ENCODE measurements around the gene TMEM108.

Gene TMEM108

DNA sequence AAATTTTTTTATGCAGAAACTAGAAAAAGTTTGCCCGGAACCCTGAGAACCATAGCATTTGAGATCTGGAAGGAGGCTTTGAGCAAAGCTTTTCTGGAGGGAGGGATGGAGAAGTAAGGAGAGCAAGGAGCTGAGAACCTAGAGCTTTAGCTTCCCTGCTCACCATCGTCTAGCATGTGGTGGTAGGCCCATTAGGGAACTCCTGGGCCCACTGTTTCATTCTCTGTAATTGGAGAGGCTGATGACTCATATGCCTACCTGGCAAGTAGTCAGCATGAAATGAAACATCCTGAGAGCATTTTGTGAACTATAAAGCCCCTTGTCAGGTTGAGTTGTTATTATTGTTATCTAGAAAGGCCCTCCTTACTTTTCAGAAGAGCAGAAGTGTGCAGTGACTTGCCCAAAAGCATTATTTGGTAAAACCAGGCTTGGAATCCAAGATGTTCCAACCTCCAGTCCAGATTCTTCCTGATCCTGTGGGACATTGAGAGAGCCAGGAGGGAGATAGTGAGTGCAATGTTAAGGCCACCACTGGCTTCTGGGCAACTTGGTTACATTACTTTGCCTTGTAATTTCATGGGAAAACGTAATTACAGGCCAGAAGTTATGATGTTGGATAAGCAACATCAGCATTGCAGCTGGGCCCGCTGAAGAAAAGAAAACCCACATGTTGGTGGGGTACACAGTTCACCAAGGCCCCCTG is 257.2 kb downstream of the TMEM108 start:
- H3K4me1 Mint-ChIP-seq = peaks cover 17% of the 10 kb centered on the region
- no peak overlapping the region for H3K4me3 Mint-ChIP-seq
- H3K27ac Mint-ChIP-seq = no peak overlapping the region
- no peaks in the 10 kb centered on the region for H3K27me3 Mint-ChIP-seq (ENCODE audit: low read depth)
- no peaks in the 10 kb centered on the region for H3K9me3 Mint-ChIP-seq
- no peaks in the 10 kb centered on the region for H3K36me3 Mint-ChIP-seq (ENCODE audit: low read depth)
- TF ChIP-seq, protein P1, sequence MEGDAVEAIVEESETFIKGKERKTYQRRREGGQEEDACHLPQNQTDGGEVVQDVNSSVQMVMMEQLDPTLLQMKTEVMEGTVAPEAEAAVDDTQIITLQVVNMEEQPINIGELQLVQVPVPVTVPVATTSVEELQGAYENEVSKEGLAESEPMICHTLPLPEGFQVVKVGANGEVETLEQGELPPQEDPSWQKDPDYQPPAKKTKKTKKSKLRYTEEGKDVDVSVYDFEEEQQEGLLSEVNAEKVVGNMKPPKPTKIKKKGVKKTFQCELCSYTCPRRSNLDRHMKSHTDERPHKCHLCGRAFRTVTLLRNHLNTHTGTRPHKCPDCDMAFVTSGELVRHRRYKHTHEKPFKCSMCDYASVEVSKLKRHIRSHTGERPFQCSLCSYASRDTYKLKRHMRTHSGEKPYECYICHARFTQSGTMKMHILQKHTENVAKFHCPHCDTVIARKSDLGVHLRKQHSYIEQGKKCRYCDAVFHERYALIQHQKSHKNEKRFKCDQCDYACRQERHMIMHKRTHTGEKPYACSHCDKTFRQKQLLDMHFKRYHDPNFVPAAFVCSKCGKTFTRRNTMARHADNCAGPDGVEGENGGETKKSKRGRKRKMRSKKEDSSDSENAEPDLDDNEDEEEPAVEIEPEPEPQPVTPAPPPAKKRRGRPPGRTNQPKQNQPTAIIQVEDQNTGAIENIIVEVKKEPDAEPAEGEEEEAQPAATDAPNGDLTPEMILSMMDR (IDR thresholded peaks at IDR 0.05; ENCODE audit: unreplicated experiment in 3 of 3) = no peak

DNA sequence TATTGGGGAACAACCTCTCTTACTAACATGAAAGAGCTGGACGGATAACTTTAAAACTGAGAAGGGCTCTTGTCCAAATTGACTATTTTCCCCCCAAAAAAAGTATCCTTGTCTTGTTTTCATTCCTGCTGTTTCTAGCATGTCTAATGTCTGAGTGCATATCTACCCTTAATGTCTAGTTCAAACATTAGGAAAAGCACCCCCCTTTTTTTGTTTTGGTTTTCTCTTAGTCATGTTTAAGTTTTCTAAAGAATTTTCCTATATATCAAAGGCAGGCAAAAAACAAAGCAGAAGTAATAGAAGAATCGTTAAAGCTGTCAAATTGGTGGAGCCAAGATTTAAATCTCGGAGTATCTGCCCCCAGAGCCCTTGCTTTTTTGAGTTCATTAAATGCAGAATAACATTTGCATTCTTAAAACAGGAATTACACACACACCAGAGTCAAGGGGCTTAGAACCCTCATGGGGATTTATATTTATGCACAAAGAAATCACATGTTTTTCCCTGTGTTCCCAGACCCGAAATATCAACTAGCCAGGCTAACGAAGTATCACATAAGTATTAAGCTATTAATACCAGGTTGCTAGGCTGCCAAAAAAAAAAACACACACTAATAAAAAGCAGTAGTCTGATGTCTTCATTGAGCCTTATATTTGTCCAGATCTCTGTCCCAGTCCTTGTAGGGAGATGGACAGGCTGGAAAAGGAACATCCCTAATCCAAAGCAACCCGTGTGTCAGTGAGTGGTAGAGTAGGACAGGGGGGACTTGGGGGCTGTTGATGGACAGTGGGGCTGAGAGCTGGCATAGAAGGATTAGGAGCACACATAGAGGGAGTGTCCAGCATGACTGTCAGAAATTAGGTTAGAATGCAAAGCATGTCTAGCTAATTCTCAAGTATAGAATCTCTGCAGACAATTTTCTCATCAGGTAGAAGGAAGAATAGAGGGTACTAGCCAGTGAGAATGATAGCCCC is 258.0 kb downstream of the TMEM108 start:
- no peak overlapping the region for H3K4me3 Mint-ChIP-seq

DNA sequence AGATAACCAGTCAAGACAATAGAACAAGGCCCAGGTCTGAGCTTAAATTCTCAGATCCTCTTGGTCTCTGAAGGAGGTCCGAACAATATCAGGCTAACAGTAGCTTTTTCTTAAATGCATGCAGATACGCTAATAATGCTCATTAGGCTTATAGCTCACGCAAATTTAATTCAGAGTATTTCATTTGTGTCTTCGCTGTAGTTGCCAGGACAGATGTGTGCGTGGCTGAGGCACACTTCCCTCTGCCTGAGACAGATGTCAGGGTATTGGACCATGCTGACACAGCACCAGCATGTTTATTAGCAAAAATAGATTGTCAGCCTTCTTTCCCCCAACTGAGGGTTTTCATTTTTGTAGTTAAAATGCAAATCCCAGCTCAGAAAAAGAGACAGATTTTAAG is 258.8 kb downstream of the TMEM108 start:
- TF ChIP-seq, protein P1 (IDR thresholded peaks at IDR 0.05; ENCODE audit: unreplicated experiment in 3 of 3) = no peak
- Mint-ChIP-seq H3K4me1 (peaks cover 12% of the 10 kb centered on the region), H3K4me3 (no peak overlapping the region), H3K27ac (no peak overlapping the region), H3K36me3 (ENCODE audit: low read depth) (no peaks in the 10 kb centered on the region), H3K9me3 (no peaks in the 10 kb centered on the region), H3K27me3 (ENCODE audit: low read depth) (no peaks in the 10 kb centered on the region)

More for the DNA sequence above, 258.0 kb downstream of the TMEM108 start:
- Mint-ChIP-seq H3K27ac (peak overlapping the region in 1 of 3 experiments; percentile 9), H3K4me1 (peaks cover 17% of the 10 kb centered on the region), H3K36me3 (ENCODE audit: low read depth) (no peaks in the 10 kb centered on the region), H3K9me3 (no peaks in the 10 kb centered on the region), H3K27me3 (ENCODE audit: low read depth) (no peaks in the 10 kb centered on the region)
- TF ChIP-seq, protein P1 (IDR thresholded peaks at IDR 0.05; ENCODE audit: unreplicated experiment in 3 of 3) = no peak

DNA sequence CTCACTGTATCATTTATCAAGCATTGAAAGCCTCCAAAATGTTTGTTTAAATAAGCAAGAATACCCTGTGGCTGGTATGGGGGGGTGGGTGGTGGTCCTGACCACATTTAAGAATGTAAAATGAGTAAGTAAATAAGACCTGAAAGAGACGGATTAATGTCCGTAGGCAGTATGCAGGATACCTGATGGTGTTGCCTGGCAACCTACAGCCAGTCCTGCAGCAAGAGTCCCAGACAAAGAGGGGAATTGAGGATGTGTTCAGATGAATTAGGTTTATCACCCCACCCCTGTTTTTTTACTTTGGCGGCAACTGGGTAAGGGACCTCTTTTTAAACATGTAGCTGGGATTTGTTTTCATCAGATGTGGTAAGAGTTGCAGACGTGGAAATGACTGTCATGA is 261.9 kb downstream of the TMEM108 start:
- H3K4me1 Mint-ChIP-seq = no peaks in the 10 kb centered on the region
- no peak overlapping the region for H3K4me3 Mint-ChIP-seq
- TF ChIP-seq, protein P1 (IDR thresholded peaks at IDR 0.05; ENCODE audit: unreplicated experiment in 3 of 3) = no peak
- H3K27ac Mint-ChIP-seq = no peak overlapping the region
- no peaks in the 10 kb centered on the region for H3K36me3 Mint-ChIP-seq (ENCODE audit: low read depth)
- no peaks in the 10 kb centered on the region for H3K27me3 Mint-ChIP-seq (ENCODE audit: low read depth)
- no peaks in the 10 kb centered on the region for H3K9me3 Mint-ChIP-seq

DNA sequence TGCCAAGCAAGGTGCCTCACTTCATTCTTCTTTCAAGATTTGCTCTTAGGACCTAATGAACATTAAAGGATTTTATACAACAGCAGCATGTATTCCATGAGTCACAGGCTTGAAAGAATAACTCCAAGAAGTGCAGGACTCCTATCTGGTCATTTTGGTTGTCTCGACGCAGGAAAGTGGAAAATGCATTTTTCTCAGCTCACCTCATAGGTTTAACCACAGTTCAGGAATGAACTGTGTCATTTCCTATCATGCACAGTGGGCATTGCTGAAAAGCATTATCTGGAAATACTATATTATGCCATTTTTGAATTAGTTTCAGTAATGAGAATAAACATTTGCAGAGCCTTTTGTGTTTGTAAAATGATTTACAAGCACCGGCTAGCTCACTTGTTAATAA is 263.0 kb downstream of the TMEM108 start:
- H3K27ac Mint-ChIP-seq = no peak overlapping the region
- H3K4me3 Mint-ChIP-seq = no peak overlapping the region
- H3K36me3 Mint-ChIP-seq (ENCODE audit: low read depth) = no peaks in the 10 kb centered on the region
- no peaks in the 10 kb centered on the region for H3K4me1 Mint-ChIP-seq
- H3K9me3 Mint-ChIP-seq = no peaks in the 10 kb centered on the region
- TF ChIP-seq, protein P1 (IDR thresholded peaks at IDR 0.05; ENCODE audit: unreplicated experiment in 3 of 3) = no peak
- H3K27me3 Mint-ChIP-seq (ENCODE audit: low read depth) = no peaks in the 10 kb centered on the region
